WTC11 (cell line): ENCODE measurements around the gene TUT4.

Source experiments
- ESRRA ChIP-seq: sonication (generic); formaldehyde crosslinking; IDR thresholded peaks from 2 replicates; pipeline ENCODE4 v1.8.1; 2022; ENCODE audit warnings: mild to moderate bottlenecking, missing genetic modification reagents, borderline replicate concordance
- NFYB ChIP-seq: sonication (generic); formaldehyde crosslinking; conservative IDR thresholded peaks from 2 replicates; pipeline ENCODE4 v1.8.0; 2022; ENCODE audit warnings: low read depth, missing genetic modification reagents
- OVOL2 ChIP-seq: fragments of 250-450 bp; sonication (Bioruptor Pico); IDR thresholded peaks from 2 replicates; pipeline ENCODE4 v1.9.0; 2021; ENCODE audit warnings: mild to moderate bottlenecking, borderline replicate concordance
- TF ChIP-seq, protein P1 (sequence below): fragments of 200-600 bp; IDR thresholded peaks from 2 replicates; pipeline ENCODE4 v1.8.0; 2022; ENCODE audit warnings: antibody characterized with exemption

DNA sequence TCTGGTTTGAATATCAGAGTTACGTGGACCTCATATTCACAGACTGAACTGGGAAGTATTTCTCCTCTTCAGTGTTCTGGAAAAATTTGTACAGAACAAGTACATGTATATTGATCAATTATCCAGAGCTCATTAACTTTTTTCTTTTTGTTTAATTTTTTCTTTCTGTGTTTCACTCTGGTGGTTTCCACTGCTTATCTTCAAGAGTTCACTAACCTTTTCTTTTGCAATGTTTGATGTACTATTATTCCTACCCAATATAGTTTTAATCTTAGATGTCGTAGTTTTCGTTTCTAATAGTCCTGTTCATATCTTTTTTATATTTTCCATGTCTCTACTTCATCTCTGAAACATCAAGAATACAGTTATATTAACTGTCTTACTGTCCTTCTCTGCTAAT, 46.5 kb downstream of the TUT4 start:
- TF ChIP-seq OVOL2 (CRISPR knock-in tag) (no peak), NFYB (CRISPR knock-in tag) (no peak), ESRRA (no peak)
- TF ChIP-seq, protein P1, sequence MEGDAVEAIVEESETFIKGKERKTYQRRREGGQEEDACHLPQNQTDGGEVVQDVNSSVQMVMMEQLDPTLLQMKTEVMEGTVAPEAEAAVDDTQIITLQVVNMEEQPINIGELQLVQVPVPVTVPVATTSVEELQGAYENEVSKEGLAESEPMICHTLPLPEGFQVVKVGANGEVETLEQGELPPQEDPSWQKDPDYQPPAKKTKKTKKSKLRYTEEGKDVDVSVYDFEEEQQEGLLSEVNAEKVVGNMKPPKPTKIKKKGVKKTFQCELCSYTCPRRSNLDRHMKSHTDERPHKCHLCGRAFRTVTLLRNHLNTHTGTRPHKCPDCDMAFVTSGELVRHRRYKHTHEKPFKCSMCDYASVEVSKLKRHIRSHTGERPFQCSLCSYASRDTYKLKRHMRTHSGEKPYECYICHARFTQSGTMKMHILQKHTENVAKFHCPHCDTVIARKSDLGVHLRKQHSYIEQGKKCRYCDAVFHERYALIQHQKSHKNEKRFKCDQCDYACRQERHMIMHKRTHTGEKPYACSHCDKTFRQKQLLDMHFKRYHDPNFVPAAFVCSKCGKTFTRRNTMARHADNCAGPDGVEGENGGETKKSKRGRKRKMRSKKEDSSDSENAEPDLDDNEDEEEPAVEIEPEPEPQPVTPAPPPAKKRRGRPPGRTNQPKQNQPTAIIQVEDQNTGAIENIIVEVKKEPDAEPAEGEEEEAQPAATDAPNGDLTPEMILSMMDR, result no peak
